Psoas muscle (tissue), 8 donors: ENCODE results near the gene ACOX3. TPM values are rescaled to one million over a fixed set of nuclear protein-coding genes. Genes with fewer than 3 reads are reported as not detected.
A peak's percentile ranks its signal among the peaks of the same experiment; 100 is the strongest.

Experiments used
- ATAC-seq, 4 donors: fragments of 200-7000 bp; cut with Tn5 transposase; one replicate each; pipeline ENCODE4 v1.9.1; 2020; ENCODE audit warnings: moderate library complexity in 3 of 4, mild to moderate bottlenecking in 2 of 4
- DNase-seq, 2 donors: peaks; one replicate each; pipeline ENCODE4 v3.0.0-alpha.2; 2020
- H3K27ac ChIP-seq: fragments of 200-600 bp; one replicate; pipeline ENCODE4 v1.8.0; 2022
- H3K27me3 ChIP-seq, 3 donors: fragments of 200-600 bp in 1 of 3; one replicate each; pipeline versions ENCODE4 v1.6.1 to v1.8.0; 2013 to 2022; ENCODE audit warnings: low read length in 2 of 3, mild to moderate bottlenecking in 2 of 3, moderate library complexity in 1 of 3; ENCODE audit not compliant: insufficient read depth in 3 of 3
- H3K36me3 ChIP-seq, 2 donors: fragments of 200-600 bp in 1 of 2; one replicate each; pipeline versions ENCODE4 v1.6.1 to v1.8.0; 2013 to 2022; ENCODE audit warnings: low read depth in 1 of 2, mild to moderate bottlenecking in 1 of 2, moderate library complexity in 1 of 2; ENCODE audit not compliant: insufficient read depth in 1 of 2
- H3K4me1 ChIP-seq: fragments of 200-600 bp; one replicate; pipeline ENCODE4 v1.8.0; 2022
- H3K4me3 ChIP-seq: fragments of 200-600 bp; one replicate; pipeline ENCODE4 v1.8.0; 2022; ENCODE audit warnings: mild to moderate bottlenecking
- H3K9me3 ChIP-seq: fragments of 200-600 bp; one replicate; pipeline ENCODE4 v1.8.0; 2022
- CTCF ChIP-seq: fragments of 200-600 bp; IDR thresholded peaks from one replicate; pipeline ENCODE4 v1.8.0; 2022; ENCODE audit warnings: antibody characterized with exemption
- WGBS, 3 donors: extraction: QIAGEN DNeasy Blood & Tissue Kit; methylation state at CpG; one replicate each; pipeline versions ENCODE4 v1.1.6 to v1.1.7; 2013; 5-methylcytosine and 5-hydroxymethylcytosine counted together
- intact Hi-C, 2 donors: fragments of 100-400 bp; cut with DNase I; formaldehyde crosslinking; loops; one replicate each; pipeline versions ENCODE4 v1.11.0 to v1.14.2; 2022
- polyA plus RNA-seq, 3 donors: library from polyadenylated mRNA; stranded (reverse); fragments of 200-250 nt; gene quantifications; one replicate each; pipeline ENCODE4 v1.2.3, GENCODE V29; 2013
- total RNA-seq, 4 donors: library from RNA; stranded (reverse); fragmentation: NEBNext Ultra II Directional in 2 of 4; extraction: Animal tissue kit (Norgen Biotek cat#: 25700) in 2 of 4; gene quantifications; one replicate each; pipeline versions ENCODE4 v1.2.1 to v1.2.4, GENCODE V29; 2021 to 2023
- donor health status: healthy with polysubstance abuse.
- donor health status: DM: no; HTN: no; CAD: no; lungs with moderate emphysema.
- donor health status: Bipolar disorder and iron deficiency.
- donor health status: healthy.
- donor health status: DM: yes; HTN: yes; CAD: no.
- donor health status: DM: no; HTN: no; CAD: no.
- donor health status: DM: no; HTN: no; CAD: no.
- donor health status: DM: yes; HTN: yes; CAD: no.

Gene ACOX3
- total and polyA plus RNA-seq, 7 donors: 5.6 to 18.8 (median 10.8) TPM

- Histone ChIP-seq H3K36me3 (peaks cover 5 to 74% of the 10 kb centered on the region in 2 donors), H3K27ac (no peak overlapping the region), H3K9me3 (no peaks in the 10 kb centered on the region), H3K4me1 (no peaks in the 10 kb centered on the region), H3K27me3 (no peaks in the 10 kb centered on the region), H3K4me3 (no peak overlapping the region)
- ATAC-seq (no peak), DNase-seq (no peak)
- intact Hi-C loops: no loop called here
- no peak for TF ChIP-seq CTCF
- 95 to 96% (median 95%) methylated on average over 5 of the region's 5 CpGs for WGBS, 3 donors
Observed at GRCh38 chr4:8412288-8412687, 28.2 kb downstream of the ACOX3 start.

- no peak for TF ChIP-seq CTCF
- no peak overlapping the region for H3K27ac ChIP-seq
- ATAC-seq: no peak
- no peaks in the 10 kb centered on the region for H3K27me3 ChIP-seq
- intact Hi-C loops: no loop called here
- WGBS, 3 donors: 85 to 90% (median 85%) methylated on average over 13 of the region's 13 CpGs
- no peak overlapping the region for H3K4me3 ChIP-seq
- no peaks in the 10 kb centered on the region for H3K9me3 ChIP-seq
- no peaks in the 10 kb centered on the region for H3K4me1 ChIP-seq
- peaks cover 5 to 74% of the 10 kb centered on the region in 2 donors for H3K36me3 ChIP-seq
- peak in 1 of 2 donors; percentile 44 for DNase-seq
Observed at GRCh38 chr4:8411351-8412180, 29.0 kb downstream of the ACOX3 start.

- 70 to 74% (median 73%) methylated on average over 26 of the region's 26 CpGs for WGBS, 3 donors
- no peak overlapping the region for H3K4me3 ChIP-seq
- H3K27me3 ChIP-seq: no peaks in the 10 kb centered on the region
- no peaks in the 10 kb centered on the region for H3K4me1 ChIP-seq
- TF ChIP-seq CTCF: peak; percentile 32
- no peak overlapping the region for H3K27ac ChIP-seq
- H3K9me3 ChIP-seq: no peaks in the 10 kb centered on the region
- DNase-seq (peak; percentile 52 to 78), ATAC-seq (peak; percentile 62 to 82 (median 76))
- intact Hi-C loops: no loop called here
- peaks cover 5 to 73% of the 10 kb centered on the region in 2 donors for H3K36me3 ChIP-seq
Observed at GRCh38 chr4:8410641-8411271, 29.8 kb downstream of the ACOX3 start.

- intact Hi-C loops: no loop called here
- 61 to 77% (median 65%) methylated on average over 9 of the region's 9 CpGs for WGBS, 3 donors
- TF ChIP-seq CTCF: no peak
- DNase-seq (no peak), ATAC-seq (no peak)
- H3K36me3 ChIP-seq: peaks cover 4 to 73% of the 10 kb centered on the region in 2 donors
- no peak overlapping the region for H3K27ac ChIP-seq
- H3K27me3 ChIP-seq: no peaks in the 10 kb centered on the region
- H3K4me1 ChIP-seq: no peaks in the 10 kb centered on the region
- no peak overlapping the region for H3K4me3 ChIP-seq
- no peaks in the 10 kb centered on the region for H3K9me3 ChIP-seq
Observed at GRCh38 chr4:8410066-8410625, 30.4 kb downstream of the ACOX3 start.
